ENCODE data around the gene NALF2.

GRCh38 chrX:69457756-69458155 lies 46.4 kb upstream of the NALF2 start:
- TF ChIP-seq CTCF (IDR thresholded peaks at IDR 0.05) (no peak), REST (IDR thresholded peaks at IDR 0.05; ENCODE audit: insufficient read depth in 1 of 2, low read depth in 2 of 2, low read length in 1 of 2) (no peak), POLR2AphosphoS5 (IDR thresholded peaks at IDR 0.05; ENCODE audit: low read depth, low read length) (no peak), TCF7L2 (IDR thresholded peaks at IDR 0.05; ENCODE audit: low read depth, low read length) (no peak), SIN3A (IDR thresholded peaks at IDR 0.05; ENCODE audit: borderline replicate concordance, insufficient read depth, low read depth, low read length) (no peak)

Measured in Panc1 (cell line).